ENCODE results near the gene DMAP1. TPM values are rescaled to one million over a fixed set of nuclear protein-coding genes. Genes with fewer than 3 reads are reported as not detected.

DMAP1 gene
- total RNA-seq, 1 donor from 2014 or later = 13.3 TPM

GRCh38 chr1:44228218-44228617, 14.9 kb downstream of the DMAP1 start:
- no peak for DNase-seq (ENCODE audit: low read depth in 2 of 2)

GRCh38 chr1:44229435-44230167, 16.3 kb downstream of the DMAP1 start:
- DNase-seq (ENCODE audit: low read depth in 2 of 2) = no peak

GRCh38 chr1:44230796-44231195, 17.5 kb downstream of the DMAP1 start:
- DNase-seq (ENCODE audit: low read depth in 2 of 2) = no peak

- DNase-seq (ENCODE audit: low read depth in 2 of 2) = no peak
Observed at GRCh38 chr1:44233593-44233992, 20.3 kb downstream of the DMAP1 start.

GRCh38 chr1:44235808-44236207, 22.5 kb downstream of the DMAP1 start:
- DNase-seq (ENCODE audit: low read depth in 2 of 2) = no peak

- no peak for DNase-seq (ENCODE audit: low read depth in 2 of 2)
Observed at GRCh38 chr1:44236490-44237272, 23.4 kb downstream of the DMAP1 start.

- peak in 1 of 2 donors; percentile 27 for DNase-seq (ENCODE audit: low read depth in 2 of 2)
Observed at GRCh38 chr1:44237721-44238457, 24.6 kb downstream of the DMAP1 start.

- DNase-seq (ENCODE audit: low read depth in 2 of 2) = no peak
Observed at GRCh38 chr1:44238660-44239059, 25.4 kb downstream of the DMAP1 start.

GRCh38 chr1:44239331-44239960, 26.2 kb downstream of the DMAP1 start:
- peak in 1 of 2 donors; percentile 38 for DNase-seq (ENCODE audit: low read depth in 2 of 2)

GRCh38 chr1:44239961-44240371, 26.7 kb downstream of the DMAP1 start:
- DNase-seq (ENCODE audit: low read depth in 2 of 2) = no peak

GRCh38 chr1:44240802-44241671, 27.8 kb downstream of the DMAP1 start:
- no peak for DNase-seq (ENCODE audit: low read depth in 2 of 2)

- DNase-seq (ENCODE audit: low read depth in 2 of 2) = no peak
Observed at GRCh38 chr1:44242746-44243145, 29.5 kb downstream of the DMAP1 start.

GRCh38 chr1:44243782-44244495, 30.7 kb downstream of the DMAP1 start:
- DNase-seq (ENCODE audit: low read depth in 2 of 2) = no peak

- DNase-seq (ENCODE audit: low read depth in 2 of 2) = no peak
Observed at GRCh38 chr1:44244986-44245385, 31.7 kb downstream of the DMAP1 start.

GRCh38 chr1:44246806-44247205, 33.5 kb downstream of the DMAP1 start:
- no peak for DNase-seq (ENCODE audit: low read depth in 2 of 2)

GRCh38 chr1:44249543-44249942, 36.3 kb downstream of the DMAP1 start:
- no peak for DNase-seq (ENCODE audit: low read depth in 2 of 2)

- DNase-seq (ENCODE audit: low read depth in 2 of 2) = peak in 1 of 2 donors; percentile 37
Observed at GRCh38 chr1:44250068-44250781, 37.0 kb downstream of the DMAP1 start.

- no peak for DNase-seq (ENCODE audit: low read depth in 2 of 2)
Observed at GRCh38 chr1:44251486-44251885, 38.2 kb downstream of the DMAP1 start.

GRCh38 chr1:44251989-44252671, 38.9 kb downstream of the DMAP1 start:
- no peak for DNase-seq (ENCODE audit: low read depth in 2 of 2)
